NCI-H128 (cell line): ENCODE data around the gene OLFM1.

Experiments used
- DNase-seq: peaks from one replicate; lab custom pipeline; 2025; ENCODE audit not compliant: unreplicated experiment; lab: John Stamatoyannopoulos, UW

OLFM1 gene

DNA sequence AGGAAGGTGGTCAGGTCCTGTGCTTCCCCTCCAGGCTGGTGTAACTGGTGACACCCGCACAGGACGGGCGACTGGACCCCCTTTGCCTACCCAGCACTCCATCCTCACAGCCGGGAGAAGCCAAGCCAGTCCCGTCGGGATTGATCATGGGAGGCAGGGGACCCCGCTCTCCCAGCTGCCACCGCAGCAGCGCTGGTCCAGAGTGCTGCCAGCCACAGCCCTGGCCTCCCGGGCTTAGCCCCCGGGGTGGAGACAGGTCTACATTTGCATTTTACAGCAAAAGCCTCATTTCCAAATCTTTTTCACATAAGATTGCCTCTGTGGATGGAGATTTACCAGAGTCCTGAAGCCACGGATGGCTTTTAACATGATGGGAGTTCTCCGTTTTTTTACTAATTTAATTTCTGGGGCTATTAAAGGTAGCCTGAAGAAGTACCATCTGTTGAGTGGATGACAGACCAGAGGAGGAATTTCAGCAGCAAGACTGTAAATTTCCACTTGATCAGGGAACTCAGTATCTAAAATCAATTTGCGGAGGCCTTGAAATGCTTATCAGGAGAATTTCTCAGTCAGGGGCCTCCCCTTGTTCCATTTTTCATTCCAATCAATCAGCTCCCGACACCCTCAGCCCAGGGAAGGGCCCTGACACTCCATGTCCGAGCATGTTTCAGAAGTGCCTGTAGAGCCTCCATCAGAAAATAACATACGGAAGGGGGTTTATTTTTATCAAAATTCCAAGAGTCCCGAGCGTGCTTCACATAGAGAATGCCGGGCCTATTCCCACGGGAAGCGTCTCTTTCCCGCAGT, 80.6 kb downstream of the OLFM1 start:
- DNase-seq = no peak

DNA sequence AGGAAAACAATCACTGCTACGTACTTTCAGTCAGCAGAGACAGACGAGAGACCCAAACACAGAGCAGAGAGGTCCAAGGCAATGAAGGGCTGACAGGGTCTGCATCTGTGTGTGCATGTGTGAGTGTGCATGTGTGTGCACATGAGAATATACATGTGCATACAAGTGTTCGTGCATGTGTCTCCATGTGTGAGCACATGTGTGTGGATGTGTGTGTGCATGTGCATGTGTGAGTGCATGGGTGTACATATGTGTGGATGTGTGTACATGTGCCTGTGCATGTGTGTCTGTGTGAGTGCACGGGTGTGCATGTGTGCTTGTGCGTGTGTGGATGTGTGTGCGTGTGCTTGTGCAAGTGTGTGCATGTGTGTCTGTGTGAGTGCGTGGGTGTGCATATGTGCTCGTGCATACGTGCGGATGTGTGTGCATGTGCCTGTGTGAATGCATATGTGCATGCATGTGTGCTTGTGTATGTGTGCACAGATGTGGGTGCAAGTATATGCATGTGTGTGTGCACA, 82.3 kb downstream of the OLFM1 start:
- no peak for DNase-seq

DNA sequence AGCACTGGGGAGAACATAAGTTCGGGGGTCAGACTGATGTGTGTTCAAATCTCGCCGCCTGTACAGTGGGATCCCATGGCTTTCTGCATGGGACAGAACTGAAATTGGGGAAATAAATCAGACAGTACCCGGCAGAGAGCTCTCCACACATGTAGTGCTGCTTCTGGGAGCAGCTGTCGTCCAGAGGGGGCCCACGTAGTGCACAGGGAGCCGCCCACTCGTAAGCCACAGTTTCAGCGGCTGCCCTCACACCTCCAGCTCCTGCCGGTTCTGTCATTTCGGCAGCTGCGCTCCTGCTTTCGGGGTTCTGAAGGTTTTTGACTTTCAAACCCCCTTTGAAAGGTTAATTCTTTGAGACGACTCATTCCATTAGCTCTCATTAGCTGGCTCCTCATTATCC, 83.1 kb downstream of the OLFM1 start:
- DNase-seq = no peak
